ENCODE measurements around the gene IFNG. TPM values are rescaled to one million over a fixed set of nuclear protein-coding genes. Genes with fewer than 3 reads are reported as not detected.

IFNG gene
- total RNA-seq, 1 donor from 2014 or later = not detected

DNA sequence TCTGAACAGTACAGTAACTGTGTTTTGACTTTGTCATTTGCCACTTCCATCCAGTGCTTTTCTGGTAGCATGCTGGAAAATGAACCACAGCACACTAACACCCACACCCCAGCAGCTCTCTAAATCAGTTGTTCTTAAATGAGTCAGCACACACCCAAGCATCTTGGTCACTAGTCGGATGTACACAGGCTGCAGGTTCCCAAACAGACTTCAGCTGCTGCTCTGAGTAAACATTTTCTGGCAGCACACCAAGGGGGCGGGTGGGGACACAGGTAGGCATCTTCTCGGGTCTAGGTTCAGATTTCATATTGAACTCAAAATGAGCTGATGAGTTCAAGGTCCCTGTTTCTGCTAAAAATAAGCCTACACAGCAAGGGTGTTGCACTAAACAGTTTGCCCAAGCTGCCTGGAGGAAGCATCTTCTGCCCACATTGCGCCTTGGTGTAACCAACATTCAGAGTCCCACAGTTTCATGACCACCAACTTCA, 39.8 kb downstream of the IFNG start:
- TF ChIP-seq, protein P1, sequence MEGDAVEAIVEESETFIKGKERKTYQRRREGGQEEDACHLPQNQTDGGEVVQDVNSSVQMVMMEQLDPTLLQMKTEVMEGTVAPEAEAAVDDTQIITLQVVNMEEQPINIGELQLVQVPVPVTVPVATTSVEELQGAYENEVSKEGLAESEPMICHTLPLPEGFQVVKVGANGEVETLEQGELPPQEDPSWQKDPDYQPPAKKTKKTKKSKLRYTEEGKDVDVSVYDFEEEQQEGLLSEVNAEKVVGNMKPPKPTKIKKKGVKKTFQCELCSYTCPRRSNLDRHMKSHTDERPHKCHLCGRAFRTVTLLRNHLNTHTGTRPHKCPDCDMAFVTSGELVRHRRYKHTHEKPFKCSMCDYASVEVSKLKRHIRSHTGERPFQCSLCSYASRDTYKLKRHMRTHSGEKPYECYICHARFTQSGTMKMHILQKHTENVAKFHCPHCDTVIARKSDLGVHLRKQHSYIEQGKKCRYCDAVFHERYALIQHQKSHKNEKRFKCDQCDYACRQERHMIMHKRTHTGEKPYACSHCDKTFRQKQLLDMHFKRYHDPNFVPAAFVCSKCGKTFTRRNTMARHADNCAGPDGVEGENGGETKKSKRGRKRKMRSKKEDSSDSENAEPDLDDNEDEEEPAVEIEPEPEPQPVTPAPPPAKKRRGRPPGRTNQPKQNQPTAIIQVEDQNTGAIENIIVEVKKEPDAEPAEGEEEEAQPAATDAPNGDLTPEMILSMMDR (IDR thresholded peaks at IDR 0.05) = no peak
- intact Hi-C loops (cut with DNase I) = no loop called here
- Histone ChIP-seq H3K27me3 (no peaks in the 10 kb centered on the region), H3K36me3 (no peaks in the 10 kb centered on the region), H3K4me1 (no peaks in the 10 kb centered on the region), H3K4me3 (no peak overlapping the region), H3K9me3 (no peaks in the 10 kb centered on the region), H3K27ac (no peak overlapping the region)
- no peak for DNase-seq (ENCODE audit: low spot score in 2 of 2)

DNA sequence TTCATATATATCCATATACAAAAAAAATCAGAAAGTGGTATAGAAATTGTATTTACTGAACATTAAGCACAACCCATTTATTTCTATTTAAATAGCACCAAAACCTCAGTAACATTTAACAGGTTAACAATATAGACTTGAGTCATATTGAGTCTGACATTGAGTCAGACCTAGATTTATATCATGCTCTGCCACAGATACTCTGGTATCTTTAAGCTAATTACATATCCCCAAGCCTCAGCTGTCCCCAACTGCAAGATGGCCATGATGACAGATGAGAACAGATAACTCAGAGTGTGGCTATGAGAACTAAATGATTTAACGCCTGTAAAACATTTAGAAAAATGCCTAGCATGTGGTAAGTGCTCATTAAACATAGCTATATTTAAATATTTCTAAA, 40.3 kb downstream of the IFNG start:
- no peaks in the 10 kb centered on the region for H3K36me3 ChIP-seq
- intact Hi-C loops (cut with DNase I) = no loop called here

DNA sequence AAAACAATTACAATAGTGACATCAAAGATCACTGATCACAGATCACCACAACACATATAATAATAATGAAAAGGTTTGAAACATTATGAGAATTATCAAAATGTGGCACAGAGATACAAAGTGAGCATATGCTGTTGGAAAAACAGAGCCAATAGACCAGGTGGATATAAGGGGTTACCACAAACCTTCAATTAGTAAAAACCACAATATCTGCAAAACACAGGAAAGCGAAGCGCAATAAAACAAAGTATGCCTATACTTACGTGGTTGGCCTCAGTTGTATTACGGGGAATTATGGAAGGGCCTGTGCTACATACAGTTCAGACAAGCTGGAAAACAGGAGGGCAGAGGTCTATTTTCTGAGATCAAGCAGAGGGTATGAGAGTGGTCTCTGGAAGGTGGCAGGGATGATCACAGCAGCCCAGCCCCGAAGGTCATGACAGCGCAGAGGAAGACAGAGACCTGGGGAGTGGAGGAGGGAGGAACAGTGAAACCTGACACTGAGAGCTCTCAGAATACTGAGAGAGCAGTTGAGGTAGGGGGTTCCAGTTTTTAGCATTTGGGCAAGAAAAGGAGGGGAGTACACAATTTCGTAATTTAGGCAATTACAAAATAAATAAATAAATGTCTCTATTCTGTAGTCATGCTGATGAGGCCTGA, 41.3 kb downstream of the IFNG start:
- no peak overlapping the region for H3K4me3 ChIP-seq
- H3K4me1 ChIP-seq = no peaks in the 10 kb centered on the region
- intact Hi-C loops (cut with DNase I) = no loop called here
- no peak overlapping the region for H3K27ac ChIP-seq
- H3K27me3 ChIP-seq = no peaks in the 10 kb centered on the region
- TF ChIP-seq, protein P1 (IDR thresholded peaks at IDR 0.05) = no peak
- no peak for DNase-seq (ENCODE audit: low spot score in 2 of 2)
- no peaks in the 10 kb centered on the region for H3K9me3 ChIP-seq
- no peaks in the 10 kb centered on the region for H3K36me3 ChIP-seq

More for the DNA sequence above, 40.3 kb downstream of the IFNG start:
- H3K4me3 ChIP-seq = no peak overlapping the region
- TF ChIP-seq, protein P1 (IDR thresholded peaks at IDR 0.05) = no peak
- no peak overlapping the region for H3K27ac ChIP-seq
- no peaks in the 10 kb centered on the region for H3K9me3 ChIP-seq
- H3K27me3 ChIP-seq = no peaks in the 10 kb centered on the region
- no peaks in the 10 kb centered on the region for H3K4me1 ChIP-seq
- no peak for DNase-seq (ENCODE audit: low spot score in 2 of 2)

DNA sequence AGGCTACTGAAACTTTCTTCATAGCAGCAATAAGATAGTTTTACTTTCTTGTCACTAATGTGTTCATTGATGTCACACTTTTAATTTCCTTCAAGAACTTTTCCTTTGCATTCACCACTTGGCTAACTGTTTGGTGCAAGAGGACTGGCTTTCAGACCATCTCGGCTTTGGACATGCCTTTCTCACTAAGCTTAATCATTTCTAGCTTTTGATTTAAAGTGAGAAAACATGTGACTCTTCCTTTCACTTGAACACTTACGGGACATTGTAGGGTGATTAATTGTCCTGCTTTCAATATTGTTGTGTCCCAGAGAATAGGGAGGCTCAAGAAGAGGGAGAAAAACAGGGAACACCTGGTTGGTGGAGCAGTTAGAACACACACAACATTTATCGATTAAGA, 41.9 kb downstream of the IFNG start:
- Histone ChIP-seq H3K27me3 (no peaks in the 10 kb centered on the region), H3K27ac (no peak overlapping the region), H3K4me3 (no peak overlapping the region), H3K9me3 (no peaks in the 10 kb centered on the region), H3K4me1 (no peaks in the 10 kb centered on the region), H3K36me3 (no peaks in the 10 kb centered on the region)
- intact Hi-C loops (cut with DNase I) = no loop called here
- TF ChIP-seq, protein P1 (IDR thresholded peaks at IDR 0.05) = no peak
- DNase-seq (ENCODE audit: low spot score in 2 of 2) = no peak

DNA sequence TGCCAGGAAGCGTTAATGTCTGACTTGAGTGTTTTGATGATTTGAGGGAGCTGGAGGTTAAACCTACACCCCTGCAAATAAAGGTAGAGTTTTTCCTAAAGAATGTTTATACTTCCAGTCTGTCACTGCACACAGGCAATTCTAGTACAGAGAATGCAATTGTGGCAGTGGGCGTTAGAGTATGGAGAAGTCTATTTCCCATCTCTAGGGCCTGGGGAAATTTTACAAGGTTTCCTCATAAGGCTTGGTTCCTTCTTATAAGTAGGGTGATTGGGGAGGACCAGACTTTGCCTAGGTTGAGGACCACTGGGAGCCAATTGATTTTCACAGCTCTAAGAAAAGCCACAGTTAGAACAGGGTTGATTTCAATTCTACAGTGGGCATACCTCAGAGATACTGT, 44.3 kb downstream of the IFNG start:
- no peak overlapping the region for H3K4me3 ChIP-seq
- no peaks in the 10 kb centered on the region for H3K27me3 ChIP-seq
- H3K36me3 ChIP-seq = no peaks in the 10 kb centered on the region
- intact Hi-C loops (cut with DNase I) = no loop called here
- no peaks in the 10 kb centered on the region for H3K9me3 ChIP-seq
- H3K4me1 ChIP-seq = no peaks in the 10 kb centered on the region
- no peak overlapping the region for H3K27ac ChIP-seq
- TF ChIP-seq, protein P1 (IDR thresholded peaks at IDR 0.05) = no peak
- DNase-seq (ENCODE audit: low spot score in 2 of 2) = no peak
